Stimulated activated CD4-positive, alpha-beta T cell treated with anti-CD3 and anti-CD28 coated beads, Interleukin-12 subunit alpha, Interleukin-12 subunit beta, amount 100 ng/mL, for 48 hours (primary cell): ENCODE data around the gene GLRA3.
"Not testable (repeated sequence)": the region's sequence is repeated elsewhere in the genome, so short reads cannot be mapped to it uniquely, and the experiment has no call there.

Source experiments
- DNase-seq, 3 donors: peaks; one replicate each; pipeline ENCODE4 v3.0.0-alpha.2; 2020; ENCODE audit warnings: low read depth in 2 of 3, low spot score in 1 of 3

The GLRA3 gene

DNA sequence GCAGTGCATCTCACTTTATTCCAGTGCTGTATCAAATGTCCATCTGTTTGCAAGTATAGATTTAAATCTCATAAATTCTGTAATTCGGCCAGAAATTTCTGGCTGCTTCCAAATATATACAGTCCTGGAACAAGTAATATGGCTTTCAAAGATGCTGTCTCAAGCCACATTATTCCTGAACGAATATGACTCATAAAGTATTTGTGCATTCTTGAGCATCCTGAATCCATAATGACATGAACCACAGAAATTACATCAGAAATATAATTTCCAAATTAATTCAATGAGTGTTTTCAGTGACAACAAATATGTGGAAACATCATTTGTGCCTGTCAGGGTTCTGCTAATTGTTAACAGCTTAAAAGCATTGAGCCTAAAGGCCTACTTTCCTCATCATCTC lies 165.8 kb downstream of the GLRA3 start:
- no peak for DNase-seq

DNA sequence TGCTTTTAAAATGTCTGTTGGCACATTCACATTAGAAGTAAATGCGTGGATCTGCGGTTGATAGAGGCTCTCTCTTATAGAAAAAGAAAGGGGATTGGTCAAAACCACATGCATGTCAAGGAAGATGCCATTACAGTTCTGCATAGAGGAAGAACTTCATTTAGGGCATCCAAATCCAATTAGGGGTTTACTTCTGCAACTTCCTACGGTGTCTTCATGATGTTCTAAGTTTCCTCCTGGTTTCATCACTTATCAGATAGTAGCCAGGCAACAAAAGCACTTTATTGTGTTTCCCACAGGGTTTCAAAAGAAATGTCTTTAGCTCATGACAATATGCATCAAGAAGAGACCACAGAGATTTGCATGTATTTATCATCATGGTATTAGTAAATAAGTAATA lies 170.8 kb downstream of the GLRA3 start:
- no peak for DNase-seq

- no peak for DNase-seq
Measured at GRCh38 chr4:174657472-174657871, 171.6 kb downstream of the GLRA3 start.

DNA sequence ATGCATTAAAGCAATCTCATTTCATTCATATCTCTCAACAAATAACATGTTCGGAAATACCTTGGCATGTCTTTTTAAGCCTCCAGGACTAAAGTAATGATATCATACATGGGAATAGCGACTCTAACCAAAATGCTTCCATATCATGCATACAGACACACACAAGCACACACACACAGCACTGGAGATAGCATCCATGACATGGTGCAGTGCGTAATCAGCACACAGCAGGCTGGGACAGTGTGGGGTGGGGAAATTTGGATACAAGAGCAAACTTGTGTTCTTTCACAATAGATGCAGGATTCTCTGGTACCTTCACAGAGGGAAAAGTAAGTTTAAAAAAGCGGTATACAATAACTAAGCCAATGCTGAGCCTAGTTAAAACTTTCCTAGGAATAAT lies 174.4 kb downstream of the GLRA3 start:
- DNase-seq, result no peak

GRCh38 chr4:174650711-174651355 lies 178.2 kb downstream of the GLRA3 start:
- no peak for DNase-seq

DNA sequence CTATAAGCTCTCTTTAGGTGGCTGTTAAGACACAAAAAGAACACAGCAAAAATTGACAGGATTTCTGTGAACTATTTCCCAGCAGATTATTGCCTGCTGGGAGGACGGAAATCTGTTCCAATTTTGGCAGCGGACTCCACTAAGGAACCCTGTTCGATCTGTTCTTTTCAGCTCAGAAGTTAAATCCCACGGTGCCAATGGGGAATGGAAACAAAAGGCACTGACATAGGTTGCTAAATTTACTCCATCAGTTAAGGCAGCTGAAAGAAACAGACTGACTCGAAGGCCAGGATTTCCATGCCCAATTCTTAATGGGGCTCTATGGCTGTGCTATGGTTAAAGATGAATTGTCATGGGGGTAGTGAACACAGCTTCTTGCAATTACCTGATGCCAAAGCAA lies 180.2 kb downstream of the GLRA3 start:
- DNase-seq, result no peak

DNA sequence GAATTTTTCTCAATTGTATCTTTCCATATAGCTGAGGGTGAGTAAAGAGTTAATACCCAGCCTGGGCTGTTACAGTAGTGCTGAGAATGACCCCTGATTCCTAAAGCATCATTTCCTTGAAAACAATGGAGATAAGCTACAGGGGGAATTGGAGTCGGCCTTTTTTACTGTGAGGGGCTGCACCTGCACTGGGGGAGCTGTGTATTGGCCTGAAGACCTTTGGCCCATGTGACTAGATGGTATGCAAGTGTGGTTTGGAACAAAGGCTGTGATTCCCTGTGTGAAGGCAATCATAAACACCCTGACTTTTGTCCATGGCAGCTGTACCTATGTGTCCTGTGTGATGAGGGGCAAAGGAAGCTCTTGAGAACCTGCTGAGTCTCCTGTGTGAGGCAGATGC lies 182.7 kb downstream of the GLRA3 start:
- DNase-seq, result no peak

- no peak for DNase-seq
Measured at GRCh38 chr4:174640146-174640545, 188.9 kb downstream of the GLRA3 start.

GRCh38 chr4:174635732-174636131 lies 193.3 kb downstream of the GLRA3 start:
- DNase-seq, result no peak

DNA sequence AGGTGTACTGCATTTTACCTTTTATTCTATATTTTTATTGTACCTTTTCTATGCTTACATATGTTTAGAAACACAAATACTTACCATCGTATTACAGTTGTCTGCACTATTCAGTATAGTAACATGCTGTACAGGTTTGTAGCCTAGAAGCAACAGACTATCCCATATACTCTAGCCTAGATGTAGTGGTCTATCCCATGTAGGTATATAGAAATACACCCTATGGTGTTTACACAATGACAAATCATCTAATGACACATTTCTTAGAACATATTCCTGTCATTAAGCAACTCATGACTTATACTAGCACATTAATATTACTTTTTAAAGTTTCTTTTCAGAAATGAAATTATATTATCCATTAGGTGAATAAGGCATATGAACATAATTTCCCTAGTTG lies 195.6 kb downstream of the GLRA3 start:
- DNase-seq, result no peak

GRCh38 chr4:174631901-174632758 lies 196.9 kb downstream of the GLRA3 start:
- no peak for DNase-seq

DNA sequence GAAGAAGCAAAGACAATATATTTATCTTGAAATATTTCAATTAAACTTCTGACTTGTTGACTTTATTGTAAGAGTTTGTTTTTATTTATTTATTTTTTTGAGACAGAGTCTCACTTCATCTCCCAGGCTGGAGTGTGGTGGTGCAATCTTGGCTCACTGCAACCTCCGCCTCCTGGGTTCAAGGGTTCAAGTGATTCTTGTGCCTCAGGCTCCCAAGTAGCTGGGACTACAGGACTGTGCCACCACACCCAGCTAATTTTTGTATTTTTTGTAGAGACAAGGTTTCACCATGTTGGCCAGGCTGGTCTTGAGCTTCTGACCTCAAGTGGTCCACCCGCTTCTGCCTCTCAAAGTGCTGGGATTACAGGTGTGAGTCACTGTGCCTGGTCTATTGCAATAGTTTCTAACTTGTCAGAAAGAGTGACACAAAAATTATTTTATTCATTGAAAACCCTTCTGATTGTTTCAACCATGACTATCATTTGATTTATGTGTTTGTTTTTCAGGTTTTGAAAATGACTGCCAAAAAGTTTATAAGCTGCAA lies 199.1 kb downstream of the GLRA3 start:
- not testable (repeated sequence) for DNase-seq

GRCh38 chr4:174629265-174629664 lies 199.8 kb downstream of the GLRA3 start:
- no peak for DNase-seq

GRCh38 chr4:174628191-174628590 lies 200.9 kb downstream of the GLRA3 start:
- DNase-seq, result no peak

- DNase-seq, result no peak
Measured at GRCh38 chr4:174627473-174627872, 201.6 kb downstream of the GLRA3 start.

DNA sequence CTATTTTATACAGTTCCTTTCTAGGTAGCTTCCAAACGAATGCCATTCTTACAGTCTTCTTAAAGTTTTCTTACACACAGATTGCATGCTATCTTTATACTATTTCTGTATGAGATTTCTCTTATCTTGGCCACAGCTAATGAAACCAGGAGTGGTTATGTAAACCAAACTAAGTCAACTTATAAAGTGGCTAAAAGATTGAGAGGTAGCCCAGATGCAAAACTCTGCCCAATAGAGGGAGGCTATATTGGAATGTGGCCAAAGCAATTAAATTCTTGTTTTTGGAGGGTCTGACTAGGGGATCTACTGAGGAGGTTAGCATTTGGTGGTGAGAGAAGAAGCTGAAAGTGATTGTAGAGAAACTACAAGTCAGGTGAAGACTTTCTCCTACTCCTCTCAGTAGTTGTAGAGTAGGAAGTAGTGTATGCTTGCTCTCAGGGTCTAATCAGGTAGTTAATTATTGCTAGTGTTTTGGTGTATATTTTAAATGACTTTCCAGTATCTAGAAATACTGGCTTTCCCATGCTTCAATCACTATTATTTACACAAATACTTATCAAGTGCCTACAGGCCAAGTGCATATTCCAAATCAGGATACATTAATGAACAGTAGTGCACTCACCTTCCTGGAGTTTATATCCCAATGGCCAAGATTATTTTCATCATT lies 202.6 kb downstream of the GLRA3 start:
- no peak for DNase-seq

GRCh38 chr4:174616661-174617060 lies 212.4 kb downstream of the GLRA3 start:
- DNase-seq, result no peak

- no peak for DNase-seq
Measured at GRCh38 chr4:174613979-174614378, 215.1 kb downstream of the GLRA3 start.

DNA sequence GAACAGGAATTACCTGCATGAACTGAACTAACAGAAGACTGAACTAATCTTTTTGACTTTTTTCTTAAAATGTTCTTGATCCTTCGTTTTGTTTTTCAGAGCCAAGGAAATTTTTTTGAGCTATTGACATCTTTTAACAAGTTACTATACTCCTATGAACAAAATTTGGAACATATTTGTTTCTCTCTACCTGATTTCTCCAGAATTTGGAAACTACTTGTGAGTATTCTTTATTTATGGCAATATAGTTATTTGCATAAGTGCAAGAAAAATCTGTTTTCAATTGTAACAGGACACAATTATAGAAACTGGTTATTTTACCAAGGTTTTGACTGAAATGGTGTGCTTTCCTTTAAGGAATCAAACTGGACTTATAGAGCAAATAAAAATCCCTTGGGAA lies 217.3 kb downstream of the GLRA3 start:
- DNase-seq, result no peak

DNA sequence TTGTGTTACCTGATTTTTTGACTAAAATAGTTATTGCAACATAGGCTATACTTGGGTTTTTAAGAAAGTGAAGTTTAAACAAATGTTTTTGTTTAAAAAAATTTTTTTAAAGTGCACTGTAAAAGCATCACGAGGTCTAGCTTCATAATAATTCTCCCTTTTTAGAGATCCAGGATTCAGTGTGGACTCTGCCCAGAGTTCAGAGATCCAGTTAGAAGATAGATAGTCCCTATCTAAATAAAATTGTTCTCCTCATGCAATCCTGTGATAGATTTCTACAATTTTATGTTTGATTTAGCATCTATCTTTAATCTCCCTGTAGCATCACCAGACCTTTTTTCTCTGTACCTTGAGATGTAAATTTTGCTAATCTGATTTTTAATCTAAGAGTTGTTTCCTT lies 221.3 kb downstream of the GLRA3 start:
- no peak for DNase-seq

DNA sequence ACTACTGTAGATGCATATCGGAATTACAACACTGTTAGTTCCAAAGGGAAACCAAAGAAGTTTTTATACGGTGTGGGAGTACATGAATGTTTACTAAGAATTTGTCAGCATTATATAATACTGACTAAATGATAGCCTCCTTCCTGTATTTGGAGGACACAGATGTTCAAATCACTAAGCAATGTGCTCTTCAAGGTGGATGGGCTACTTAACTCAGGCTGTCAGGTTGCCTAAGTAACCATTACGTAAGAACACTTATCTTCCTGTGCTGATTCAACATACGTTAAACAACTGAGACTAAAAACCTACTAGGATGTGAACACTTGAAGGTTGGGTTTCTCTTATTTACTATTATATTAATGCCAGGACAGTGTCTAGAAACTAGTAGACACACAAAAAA lies 224.8 kb downstream of the GLRA3 start:
- no peak for DNase-seq

DNA sequence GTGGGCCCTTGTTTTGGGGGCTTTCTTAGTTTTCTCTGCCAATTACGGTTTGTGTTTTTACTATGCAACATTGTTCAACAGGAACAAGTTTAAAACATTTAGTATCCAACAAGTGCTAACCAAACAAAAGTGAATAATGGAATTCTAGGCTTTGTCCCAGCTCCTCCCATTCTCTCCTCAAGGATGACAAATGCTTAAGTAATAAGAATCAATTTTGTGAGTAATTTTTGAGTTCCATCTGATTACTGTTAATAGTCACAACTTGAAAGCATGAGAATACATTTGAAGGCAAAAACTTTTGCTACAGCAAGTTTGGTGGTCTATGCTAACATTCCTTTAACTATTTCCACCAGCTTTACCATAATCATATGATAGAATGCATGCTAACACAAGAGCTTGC lies 228.7 kb downstream of the GLRA3 start:
- DNase-seq, result no peak
